Psoas muscle (tissue), 8 donors: ENCODE measurements around the gene COQ8B. TPM values are rescaled to one million over a fixed set of nuclear protein-coding genes. Genes with fewer than 3 reads are reported as not detected.

Source experiments
- ATAC-seq, 4 donors: fragments of 200-7000 bp; cut with Tn5 transposase; one replicate each; pipeline ENCODE4 v1.9.1; 2020; ENCODE audit warnings: moderate library complexity in 3 of 4, mild to moderate bottlenecking in 2 of 4
- DNase-seq, 2 donors: peaks; one replicate each; pipeline ENCODE4 v3.0.0-alpha.2; 2020
- H3K27ac ChIP-seq: fragments of 200-600 bp; one replicate; pipeline ENCODE4 v1.8.0; 2022
- H3K27me3 ChIP-seq, 3 donors: fragments of 200-600 bp in 1 of 3; one replicate each; pipeline versions ENCODE4 v1.6.1 to v1.8.0; 2013 to 2022; ENCODE audit warnings: low read length in 2 of 3, mild to moderate bottlenecking in 2 of 3, moderate library complexity in 1 of 3; ENCODE audit not compliant: insufficient read depth in 3 of 3
- H3K36me3 ChIP-seq, 2 donors: fragments of 200-600 bp in 1 of 2; one replicate each; pipeline versions ENCODE4 v1.6.1 to v1.8.0; 2013 to 2022; ENCODE audit warnings: low read depth in 1 of 2, mild to moderate bottlenecking in 1 of 2, moderate library complexity in 1 of 2; ENCODE audit not compliant: insufficient read depth in 1 of 2
- H3K4me1 ChIP-seq: fragments of 200-600 bp; one replicate; pipeline ENCODE4 v1.8.0; 2022
- H3K4me3 ChIP-seq: fragments of 200-600 bp; one replicate; pipeline ENCODE4 v1.8.0; 2022; ENCODE audit warnings: mild to moderate bottlenecking
- H3K9me3 ChIP-seq: fragments of 200-600 bp; one replicate; pipeline ENCODE4 v1.8.0; 2022
- WGBS, 3 donors: extraction: QIAGEN DNeasy Blood & Tissue Kit; methylation state at CpG; one replicate each; pipeline versions ENCODE4 v1.1.6 to v1.1.7; 2013; 5-methylcytosine and 5-hydroxymethylcytosine counted together
- intact Hi-C, 2 donors: fragments of 100-400 bp; cut with DNase I; formaldehyde crosslinking; loops; one replicate each; pipeline versions ENCODE4 v1.11.0 to v1.14.2; 2022
- polyA plus RNA-seq, 3 donors: library from polyadenylated mRNA; stranded (reverse); fragments of 200-250 nt; gene quantifications; one replicate each; pipeline ENCODE4 v1.2.3, GENCODE V29; 2013
- total RNA-seq, 4 donors: library from RNA; stranded (reverse); fragmentation: NEBNext Ultra II Directional in 2 of 4; extraction: Animal tissue kit (Norgen Biotek cat#: 25700) in 2 of 4; gene quantifications; one replicate each; pipeline versions ENCODE4 v1.2.1 to v1.2.4, GENCODE V29; 2021 to 2023
- TF ChIP-seq, protein P1 (sequence below): fragments of 200-600 bp; IDR thresholded peaks from one replicate; pipeline ENCODE4 v1.8.0; 2022; ENCODE audit warnings: antibody characterized with exemption
- donor health status: healthy with polysubstance abuse.
- donor health status: DM: no; HTN: no; CAD: no; lungs with moderate emphysema.
- donor health status: Bipolar disorder and iron deficiency.
- donor health status: healthy.
- donor health status: DM: yes; HTN: yes; CAD: no.
- donor health status: DM: no; HTN: no; CAD: no.
- donor health status: DM: no; HTN: no; CAD: no.
- donor health status: DM: yes; HTN: yes; CAD: no.

The COQ8B gene
- total and polyA plus RNA-seq, 7 donors = 6.8 to 43.1 (median 14.4) TPM

GRCh38 chr19:40741527-40742390 lies 25.1 kb upstream of the COQ8B start:
- H3K27me3 ChIP-seq = no peaks in the 10 kb centered on the region
- intact Hi-C loops = no loop called here
- peaks cover 0 to 64% of the 10 kb centered on the region in 2 donors for H3K36me3 ChIP-seq
- no peaks in the 10 kb centered on the region for H3K9me3 ChIP-seq
- no peak for DNase-seq
- TF ChIP-seq, protein P1, sequence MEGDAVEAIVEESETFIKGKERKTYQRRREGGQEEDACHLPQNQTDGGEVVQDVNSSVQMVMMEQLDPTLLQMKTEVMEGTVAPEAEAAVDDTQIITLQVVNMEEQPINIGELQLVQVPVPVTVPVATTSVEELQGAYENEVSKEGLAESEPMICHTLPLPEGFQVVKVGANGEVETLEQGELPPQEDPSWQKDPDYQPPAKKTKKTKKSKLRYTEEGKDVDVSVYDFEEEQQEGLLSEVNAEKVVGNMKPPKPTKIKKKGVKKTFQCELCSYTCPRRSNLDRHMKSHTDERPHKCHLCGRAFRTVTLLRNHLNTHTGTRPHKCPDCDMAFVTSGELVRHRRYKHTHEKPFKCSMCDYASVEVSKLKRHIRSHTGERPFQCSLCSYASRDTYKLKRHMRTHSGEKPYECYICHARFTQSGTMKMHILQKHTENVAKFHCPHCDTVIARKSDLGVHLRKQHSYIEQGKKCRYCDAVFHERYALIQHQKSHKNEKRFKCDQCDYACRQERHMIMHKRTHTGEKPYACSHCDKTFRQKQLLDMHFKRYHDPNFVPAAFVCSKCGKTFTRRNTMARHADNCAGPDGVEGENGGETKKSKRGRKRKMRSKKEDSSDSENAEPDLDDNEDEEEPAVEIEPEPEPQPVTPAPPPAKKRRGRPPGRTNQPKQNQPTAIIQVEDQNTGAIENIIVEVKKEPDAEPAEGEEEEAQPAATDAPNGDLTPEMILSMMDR = no peak
- no peak overlapping the region for H3K4me3 ChIP-seq
- WGBS, 3 donors = 67 to 83% (median 75%) methylated on average over 10 of the region's 10 CpGs
- ATAC-seq = peak in 1 of 4 donors; percentile 1
- H3K4me1 ChIP-seq = peaks cover 6% of the 10 kb centered on the region
- peak overlapping the region; percentile 10 for H3K27ac ChIP-seq

- TF ChIP-seq, protein P1 = no peak
- H3K36me3 ChIP-seq = peaks cover 2 to 74% of the 10 kb centered on the region in 2 donors
- DNase-seq (peak; percentile 75 to 86), ATAC-seq (peak; percentile 56 to 86 (median 78))
- H3K27me3 ChIP-seq = no peaks in the 10 kb centered on the region
- no peaks in the 10 kb centered on the region for H3K9me3 ChIP-seq
- H3K4me1 ChIP-seq = peaks cover 5% of the 10 kb centered on the region
- 37 to 60% (median 46%) methylated on average over 6 of the region's 6 CpGs for WGBS, 3 donors
- peak overlapping the region; percentile 10 for H3K27ac ChIP-seq
- intact Hi-C loops = no loop called here
- H3K4me3 ChIP-seq = no peak overlapping the region
These were observed 24.1 kb upstream of the COQ8B start for GRCh38 chr19:40740747-40741146.

DNA sequence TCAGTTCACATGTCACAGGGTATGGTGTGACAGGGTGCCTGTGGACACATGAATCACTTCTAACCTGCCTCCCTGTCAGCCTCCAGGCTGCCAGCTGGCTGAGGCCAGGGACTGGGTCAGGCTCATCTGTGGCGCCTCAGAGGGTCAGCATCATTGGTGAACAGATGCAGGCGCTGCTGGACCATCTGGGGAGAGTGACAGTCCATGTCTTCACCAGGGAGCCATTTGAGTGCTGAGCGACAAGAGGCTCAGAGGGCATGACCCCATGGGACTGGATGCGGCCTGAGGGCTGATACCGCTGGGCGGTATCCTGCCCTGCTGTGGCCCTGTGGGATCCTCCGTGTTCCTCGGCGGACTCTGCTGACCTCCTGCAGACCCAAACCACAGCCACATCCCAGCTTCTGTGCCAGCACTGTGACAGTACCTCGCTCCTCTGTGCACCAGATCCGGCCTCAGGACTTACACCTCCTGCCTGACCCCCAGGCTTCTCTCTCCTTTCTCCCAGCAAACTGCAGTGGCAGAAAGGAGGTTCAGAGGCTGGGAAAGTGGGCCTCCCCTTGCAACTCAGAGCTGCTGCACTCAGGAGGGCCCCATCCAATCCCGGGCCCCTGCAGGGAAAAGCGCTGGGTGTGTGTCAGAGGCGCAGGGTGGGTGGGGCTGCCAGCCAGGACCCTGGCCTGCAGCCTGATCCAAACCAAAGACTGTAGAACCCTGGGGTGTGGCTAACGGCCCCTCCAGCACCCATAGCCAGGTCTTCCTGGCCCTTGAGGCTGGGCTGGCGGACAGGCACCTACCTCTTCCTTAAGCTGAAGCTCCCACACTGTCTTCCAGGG lies 23.4 kb upstream of the COQ8B start:
- peak; percentile 10 to 40 (median 12) for ATAC-seq
- Histone ChIP-seq H3K9me3 (no peaks in the 10 kb centered on the region), H3K4me3 (no peak overlapping the region), H3K4me1 (no peaks in the 10 kb centered on the region), H3K36me3 (peaks cover 5 to 81% of the 10 kb centered on the region in 2 donors), H3K27ac (peak overlapping the region; percentile 30), H3K27me3 (no peaks in the 10 kb centered on the region)
- intact Hi-C loops = no loop called here
- WGBS, 3 donors = 75 to 87% (median 81%) methylated on average over 15 to 16 of the region's 16 CpGs
- no peak for DNase-seq
- TF ChIP-seq, protein P1 = no peak

DNA sequence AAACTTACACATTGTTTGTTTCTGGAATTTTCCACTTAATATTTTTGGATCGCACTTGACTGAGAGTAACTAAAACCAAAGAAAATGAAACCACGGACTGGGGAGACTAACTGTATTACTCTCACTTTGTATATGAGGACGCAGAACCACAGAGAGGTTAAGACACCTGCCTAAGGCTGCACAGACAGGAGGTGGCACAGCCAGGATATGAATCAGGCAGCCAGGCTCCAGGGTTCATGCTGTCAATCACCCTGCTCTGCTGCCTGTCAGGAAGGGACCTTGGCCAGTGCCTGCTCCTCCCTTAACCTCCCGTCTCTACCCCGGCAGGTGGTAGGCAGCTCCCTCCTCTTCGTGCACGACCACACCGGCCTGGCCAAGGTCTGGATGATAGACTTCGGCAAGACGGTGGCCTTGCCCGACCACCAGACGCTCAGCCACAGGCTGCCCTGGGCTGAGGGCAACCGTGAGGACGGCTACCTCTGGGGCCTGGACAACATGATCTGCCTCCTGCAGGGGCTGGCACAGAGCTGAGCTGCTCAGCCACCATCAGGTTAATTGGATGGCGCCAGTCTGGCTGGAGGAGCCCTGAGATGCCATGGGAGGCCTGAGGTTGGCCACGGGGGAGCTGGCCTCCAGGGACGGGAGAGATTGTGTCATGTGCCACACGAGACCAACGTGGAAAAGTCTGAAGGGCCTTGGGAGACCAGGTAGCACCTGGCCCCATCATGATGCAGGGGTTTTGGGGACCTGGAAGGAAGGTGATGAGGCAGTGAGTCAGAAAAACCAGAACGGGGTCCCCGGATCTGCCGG lies 22.5 kb upstream of the COQ8B start:
- ATAC-seq (no peak), DNase-seq (no peak)
- H3K4me1 ChIP-seq = no peaks in the 10 kb centered on the region
- WGBS, 3 donors = 72 to 81% (median 75%) methylated on average over 22 of the region's 22 CpGs
- no peak overlapping the region for H3K27ac ChIP-seq
- TF ChIP-seq, protein P1 = no peak
- intact Hi-C loops = no loop called here
- H3K4me3 ChIP-seq = no peak overlapping the region
- no peaks in the 10 kb centered on the region for H3K27me3 ChIP-seq
- no peaks in the 10 kb centered on the region for H3K9me3 ChIP-seq
- peaks cover 5 to 89% of the 10 kb centered on the region in 2 donors for H3K36me3 ChIP-seq
